Neural cell (in vitro differentiated cells): Measurements from ENCODE around the gene OR52A5.

Experiments used
- CTCF ChIP-seq: fragments of 450-650 bp; IDR thresholded peaks from 2 replicates; pipeline ENCODE4 v1.5.1; 2014; ENCODE audit warnings: antibody characterized with exemption, mild to moderate bottlenecking, moderate library complexity; ENCODE audit not compliant: poor library complexity, severe bottlenecking
- EZH2 ChIP-seq: fragments of 200-600, 300-800 bp; shearing (Covaris generic), sonication (generic); IDR thresholded peaks from 2 replicates; pipeline ENCODE4 v1.6.1; 2014; ENCODE audit warnings: antibody characterized with exemption, low read length, borderline replicate concordance, mild to moderate bottlenecking; ENCODE audit not compliant: insufficient read depth, poor library complexity, severe bottlenecking
- TF ChIP-seq, protein P1 (sequence below): IDR thresholded peaks from 2 replicates; pipeline ENCODE4 v1.6.1; 2012; ENCODE audit warnings: borderline replicate concordance

DNA sequence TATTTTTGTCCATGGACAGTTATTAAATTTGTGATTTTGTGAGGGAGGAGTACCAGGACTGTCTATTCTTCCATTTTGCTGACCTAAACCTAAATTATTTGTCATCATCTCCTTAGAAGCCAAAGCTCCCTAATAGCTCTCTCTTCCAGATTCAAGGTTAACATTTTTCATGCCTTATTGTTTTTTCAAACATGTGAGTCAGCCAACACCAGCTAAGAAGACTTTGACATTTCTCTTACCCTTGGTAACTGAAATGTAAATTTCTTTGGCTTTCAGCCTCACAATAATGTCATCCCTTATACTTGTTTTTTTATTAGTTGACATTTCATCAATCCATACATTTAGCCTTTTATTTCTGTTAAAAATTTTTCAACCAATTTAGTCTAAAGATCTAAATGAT, 49.6 kb downstream of the OR52A5 start:
- TF ChIP-seq, protein P1, sequence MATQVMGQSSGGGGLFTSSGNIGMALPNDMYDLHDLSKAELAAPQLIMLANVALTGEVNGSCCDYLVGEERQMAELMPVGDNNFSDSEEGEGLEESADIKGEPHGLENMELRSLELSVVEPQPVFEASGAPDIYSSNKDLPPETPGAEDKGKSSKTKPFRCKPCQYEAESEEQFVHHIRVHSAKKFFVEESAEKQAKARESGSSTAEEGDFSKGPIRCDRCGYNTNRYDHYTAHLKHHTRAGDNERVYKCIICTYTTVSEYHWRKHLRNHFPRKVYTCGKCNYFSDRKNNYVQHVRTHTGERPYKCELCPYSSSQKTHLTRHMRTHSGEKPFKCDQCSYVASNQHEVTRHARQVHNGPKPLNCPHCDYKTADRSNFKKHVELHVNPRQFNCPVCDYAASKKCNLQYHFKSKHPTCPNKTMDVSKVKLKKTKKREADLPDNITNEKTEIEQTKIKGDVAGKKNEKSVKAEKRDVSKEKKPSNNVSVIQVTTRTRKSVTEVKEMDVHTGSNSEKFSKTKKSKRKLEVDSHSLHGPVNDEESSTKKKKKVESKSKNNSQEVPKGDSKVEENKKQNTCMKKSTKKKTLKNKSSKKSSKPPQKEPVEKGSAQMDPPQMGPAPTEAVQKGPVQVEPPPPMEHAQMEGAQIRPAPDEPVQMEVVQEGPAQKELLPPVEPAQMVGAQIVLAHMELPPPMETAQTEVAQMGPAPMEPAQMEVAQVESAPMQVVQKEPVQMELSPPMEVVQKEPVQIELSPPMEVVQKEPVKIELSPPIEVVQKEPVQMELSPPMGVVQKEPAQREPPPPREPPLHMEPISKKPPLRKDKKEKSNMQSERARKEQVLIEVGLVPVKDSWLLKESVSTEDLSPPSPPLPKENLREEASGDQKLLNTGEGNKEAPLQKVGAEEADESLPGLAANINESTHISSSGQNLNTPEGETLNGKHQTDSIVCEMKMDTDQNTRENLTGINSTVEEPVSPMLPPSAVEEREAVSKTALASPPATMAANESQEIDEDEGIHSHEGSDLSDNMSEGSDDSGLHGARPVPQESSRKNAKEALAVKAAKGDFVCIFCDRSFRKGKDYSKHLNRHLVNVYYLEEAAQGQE: no peak
- no peak for TF ChIP-seq EZH2
- no peak for TF ChIP-seq CTCF
